GM21786 (cell line): Measurements from ENCODE around the gene SNRNP27.
A peak's percentile ranks its signal among the peaks of the same experiment; 100 is the strongest.
"Not testable (repeated sequence)": the region's sequence is repeated elsewhere in the genome, so short reads cannot be mapped to it uniquely, and the experiment has no call there.

Experiments
- ATAC-seq: cut with Tn5 transposase; IDR thresholded peaks from one replicate; pipeline ENCODE4 v1.9.1; 2021; ENCODE audit not compliant: unreplicated experiment

The SNRNP27 gene

DNA sequence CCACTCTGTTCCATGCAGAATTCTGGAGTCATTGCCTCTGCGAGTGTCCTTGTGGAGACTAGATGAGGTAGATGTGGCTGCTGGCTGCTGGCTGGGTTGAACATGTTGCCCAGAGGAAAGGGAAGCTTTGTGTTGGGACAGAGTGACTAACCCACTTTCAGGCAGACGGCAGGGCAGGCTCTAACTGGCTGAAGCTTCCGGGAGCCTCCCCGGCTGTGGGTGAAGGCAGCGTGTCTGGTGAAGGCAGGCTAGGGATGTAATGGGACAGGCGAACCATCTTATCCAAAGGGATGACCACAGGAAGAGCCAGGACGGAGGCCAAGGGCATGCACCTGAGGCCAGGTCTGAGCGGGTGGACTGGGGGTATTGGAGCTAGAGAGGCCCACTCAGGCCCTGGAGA, 51.7 kb downstream of the SNRNP27 start:
- ATAC-seq, result no peak

DNA sequence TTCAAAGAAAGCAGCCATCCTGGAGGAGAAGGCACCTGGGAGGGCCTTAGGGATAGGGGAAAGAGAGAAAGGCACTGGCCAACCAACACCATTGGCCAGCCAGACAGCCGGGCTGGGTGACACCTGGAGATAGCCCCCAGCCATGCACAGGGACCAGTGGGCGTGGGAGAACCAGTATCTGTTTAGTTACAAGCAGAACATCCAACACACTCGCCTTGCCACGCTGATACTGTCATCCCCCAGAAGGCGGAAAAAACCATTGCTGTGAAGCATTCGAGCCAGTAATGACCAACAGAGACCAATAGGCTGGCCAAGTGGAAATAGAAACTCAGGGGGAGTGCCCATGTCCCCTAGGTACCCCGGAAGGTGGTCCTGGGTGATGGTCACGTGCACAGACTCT, 52.2 kb downstream of the SNRNP27 start:
- ATAC-seq, result no peak

DNA sequence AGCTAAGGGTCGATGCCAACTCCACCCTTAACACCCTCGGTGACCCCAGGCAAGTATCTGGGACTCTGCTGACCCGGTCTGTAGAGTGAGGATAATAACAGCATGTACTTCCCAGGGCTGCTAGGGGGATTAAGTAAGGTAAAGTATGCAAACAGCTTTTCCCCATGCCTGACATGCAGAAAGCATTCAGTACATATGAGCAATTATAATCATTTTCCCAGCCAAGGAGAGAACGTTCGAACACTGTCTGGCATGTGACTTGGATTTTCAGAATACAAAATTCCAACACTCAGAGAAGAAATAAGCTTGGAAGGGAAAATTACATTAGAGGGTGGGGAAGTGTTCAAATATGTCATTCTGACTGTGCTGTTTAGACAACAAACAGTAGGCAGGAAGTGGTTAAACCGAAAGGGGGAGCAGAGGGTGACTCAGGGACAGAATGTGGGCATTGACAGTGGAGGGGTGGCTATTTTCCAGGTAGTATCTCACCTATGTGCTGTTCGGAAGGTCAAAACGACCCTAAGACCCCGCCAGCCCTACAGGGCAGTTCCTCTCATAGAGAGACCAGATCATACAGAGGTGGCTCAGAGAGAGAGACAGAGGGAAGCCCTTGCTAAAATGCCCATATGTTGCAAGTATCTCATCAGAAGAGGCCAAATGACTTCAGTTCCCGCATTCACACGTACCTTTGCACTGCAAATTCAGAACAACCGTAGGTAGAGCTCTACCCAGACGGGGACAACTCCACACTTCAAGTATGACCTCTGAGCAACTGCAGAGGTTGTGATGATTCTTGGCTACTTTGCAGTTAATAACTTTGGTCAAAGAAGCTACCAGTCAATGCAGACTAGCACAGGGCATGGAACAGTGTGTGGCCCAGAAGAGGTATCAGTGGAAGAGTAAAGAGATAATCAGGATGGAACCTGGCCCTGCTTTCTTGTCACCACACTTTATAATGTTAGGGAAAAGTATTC, 52.9 kb downstream of the SNRNP27 start:
- peak; percentile 85 for ATAC-seq

DNA sequence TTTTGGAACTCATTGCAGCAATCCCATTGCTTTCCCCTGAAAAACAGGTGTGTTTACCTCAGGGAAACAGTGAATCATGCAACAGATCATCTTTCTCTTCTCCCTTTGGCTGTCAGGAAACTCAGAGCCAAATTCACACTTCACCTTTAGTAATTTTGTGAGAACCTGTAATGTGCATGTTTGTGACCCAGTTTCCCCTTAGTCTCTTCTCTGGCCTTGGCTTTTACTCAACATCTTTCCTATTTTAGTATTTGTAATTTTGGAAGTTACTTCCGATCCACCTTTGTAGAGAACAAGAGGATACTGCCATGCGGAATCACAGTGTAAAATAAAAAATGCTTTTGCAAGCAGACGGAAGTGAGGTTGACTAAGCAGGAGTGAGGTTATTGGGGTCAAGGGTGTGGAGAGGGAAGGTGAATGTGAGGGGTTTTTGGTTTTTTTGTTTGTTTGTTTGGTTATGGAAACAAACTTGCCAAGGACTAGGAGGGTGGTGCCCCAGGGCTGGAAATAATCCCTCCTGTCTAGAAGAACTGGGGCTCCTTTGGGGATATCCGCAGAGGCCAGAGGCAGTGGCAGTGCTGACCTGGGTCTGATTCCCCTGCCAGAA, 53.7 kb downstream of the SNRNP27 start:
- no peak for ATAC-seq

DNA sequence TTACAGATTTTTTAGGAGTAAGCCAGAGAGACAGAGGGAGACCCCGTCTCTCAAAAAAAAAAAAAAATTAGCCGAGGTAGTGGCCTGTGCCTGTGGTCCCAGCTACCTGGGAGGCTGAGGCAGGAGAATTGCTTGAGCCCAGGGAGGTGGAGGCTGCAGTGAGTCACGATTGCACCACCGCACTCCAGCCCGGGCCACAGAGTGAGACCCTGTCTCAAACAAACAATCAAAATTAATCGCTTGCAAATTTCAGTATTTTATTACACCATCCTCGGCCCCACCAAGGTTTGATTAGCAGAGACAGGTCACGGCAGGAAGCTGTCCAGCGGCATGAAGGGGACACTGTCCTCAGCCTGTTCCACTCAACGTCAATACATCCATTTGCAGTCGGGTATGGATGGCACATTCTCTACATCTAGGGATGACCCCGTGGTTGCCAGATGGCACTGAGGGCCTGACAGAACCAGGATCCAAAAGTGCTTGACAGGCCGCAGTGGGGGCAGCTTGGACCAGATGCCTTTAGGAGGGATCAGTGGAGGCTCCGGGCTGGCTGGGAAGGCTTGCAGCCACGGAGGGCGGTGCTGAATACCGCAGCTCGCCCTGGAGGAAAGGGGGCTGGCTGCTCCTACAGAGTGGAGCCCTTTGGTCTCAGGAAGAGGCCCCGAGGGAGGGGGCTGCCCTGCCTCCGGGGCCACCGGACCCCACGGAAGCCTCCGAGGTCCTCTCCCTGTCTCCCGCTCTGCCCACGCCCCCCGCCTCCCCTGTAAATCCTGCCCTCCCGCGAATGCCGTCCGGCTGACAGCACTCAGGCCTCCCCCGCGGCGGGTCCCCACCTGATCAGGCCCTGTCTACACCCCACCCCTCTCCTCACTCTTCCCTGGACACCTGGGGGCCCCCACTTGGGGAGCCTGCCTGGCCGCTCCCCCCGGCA, 54.5 kb downstream of the SNRNP27 start:
- no peak for ATAC-seq

DNA sequence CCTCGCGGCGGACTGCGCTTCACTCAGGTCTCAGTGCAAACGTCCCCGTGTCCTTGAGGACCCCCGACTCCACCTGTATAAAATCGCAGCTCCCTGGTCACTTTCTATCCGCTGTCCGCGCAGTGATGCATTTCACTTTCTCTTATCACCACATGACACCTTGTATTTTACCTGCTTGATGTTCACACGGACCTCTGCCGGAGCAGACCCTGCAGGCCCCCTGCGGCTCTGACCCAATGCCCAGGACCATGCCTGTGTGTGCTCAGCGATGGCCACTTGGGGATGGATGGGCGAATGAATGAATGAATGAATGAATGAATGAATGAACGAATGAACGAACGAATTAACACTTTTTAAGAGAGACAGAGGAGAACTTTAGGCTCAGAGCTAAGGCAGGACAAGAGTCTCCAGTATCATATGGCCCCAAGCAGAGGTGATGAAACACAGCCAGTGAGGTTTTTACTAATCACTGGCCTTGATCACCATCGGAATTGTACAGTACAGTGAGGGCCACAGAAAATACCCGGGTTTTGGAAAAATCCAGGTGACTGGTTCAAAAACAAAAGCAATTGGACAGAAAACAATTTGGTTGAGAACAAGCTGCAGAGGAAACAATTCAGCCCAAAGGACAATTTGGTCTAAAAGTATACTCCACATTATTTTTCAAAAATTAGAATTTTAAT, 55.3 kb downstream of the SNRNP27 start:
- no peak for ATAC-seq

DNA sequence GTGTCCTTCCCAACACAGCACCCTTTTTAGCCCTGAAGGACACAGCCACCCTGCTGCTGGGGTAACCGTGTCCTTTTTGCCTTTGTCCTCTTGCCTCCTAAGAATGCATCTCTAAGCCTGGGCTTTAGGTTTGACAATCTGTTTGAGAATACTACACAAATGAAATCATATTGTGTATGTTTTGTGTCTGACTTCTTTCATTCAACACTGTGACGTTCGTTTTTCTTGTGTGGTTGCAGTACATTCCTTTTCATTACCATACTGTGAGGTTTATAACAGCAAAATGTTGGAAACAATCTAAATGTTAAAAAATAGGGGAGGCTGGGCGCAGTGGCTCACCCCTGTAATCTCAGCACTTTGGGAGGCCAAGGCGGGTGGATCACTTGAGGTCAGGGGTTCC, 56.5 kb downstream of the SNRNP27 start:
- ATAC-seq, result no peak

DNA sequence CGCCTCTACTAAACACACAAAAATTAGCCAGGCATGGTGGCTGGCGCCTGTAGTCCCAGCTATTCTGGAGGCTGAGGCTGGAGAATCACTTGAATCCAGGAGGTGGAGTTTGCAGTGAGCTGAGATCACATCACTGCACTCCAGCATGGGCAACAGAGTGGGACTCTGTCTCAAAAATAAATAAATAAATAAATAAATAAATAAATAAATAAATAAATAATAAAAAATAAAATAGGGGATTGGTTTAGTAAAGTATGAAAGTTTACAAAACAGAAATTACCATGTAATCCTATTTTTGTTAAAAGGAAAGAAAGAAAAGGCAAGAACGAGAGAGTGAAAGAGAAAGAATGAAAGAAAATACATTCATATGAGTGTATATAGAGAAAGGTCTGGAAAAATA, 56.9 kb downstream of the SNRNP27 start:
- not testable (repeated sequence) for ATAC-seq

DNA sequence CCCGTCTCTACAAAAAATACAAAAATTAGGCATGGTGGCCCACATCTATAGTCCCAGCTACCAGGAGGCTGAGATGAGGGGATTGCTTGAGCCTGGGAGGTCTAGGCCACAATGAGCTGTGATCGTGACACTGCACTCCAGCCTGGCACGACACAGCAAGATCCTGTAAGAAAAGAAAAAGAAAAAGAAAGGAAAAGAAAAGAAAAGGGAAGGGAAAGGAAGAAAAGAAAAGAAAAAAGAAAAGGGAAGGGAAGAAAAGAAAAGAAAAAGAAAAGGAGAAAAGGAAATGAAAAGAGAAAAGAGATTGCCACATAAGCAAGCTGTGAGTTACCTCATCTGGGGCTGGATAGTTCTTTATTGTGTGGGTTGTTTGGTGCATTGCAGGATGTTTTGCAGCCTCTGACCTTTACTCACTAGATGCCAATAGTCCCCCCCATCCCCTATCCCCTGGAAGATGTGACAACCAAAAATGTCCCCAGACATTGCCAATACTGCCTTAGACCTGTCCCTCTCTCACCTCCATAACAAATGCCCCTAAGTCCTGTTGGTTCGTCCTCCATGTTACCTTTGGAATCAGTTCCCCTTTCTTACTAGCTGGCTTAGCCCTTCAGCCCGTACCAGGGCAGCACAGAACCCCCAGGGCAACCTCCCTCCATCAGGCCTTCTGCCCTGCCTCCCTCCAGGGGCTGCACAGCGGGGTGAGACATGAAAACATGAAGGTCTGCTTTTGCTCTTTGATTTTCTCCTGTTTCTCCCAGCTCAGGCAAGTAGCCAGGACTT, 58.8 kb downstream of the SNRNP27 start:
- ATAC-seq, result no peak

DNA sequence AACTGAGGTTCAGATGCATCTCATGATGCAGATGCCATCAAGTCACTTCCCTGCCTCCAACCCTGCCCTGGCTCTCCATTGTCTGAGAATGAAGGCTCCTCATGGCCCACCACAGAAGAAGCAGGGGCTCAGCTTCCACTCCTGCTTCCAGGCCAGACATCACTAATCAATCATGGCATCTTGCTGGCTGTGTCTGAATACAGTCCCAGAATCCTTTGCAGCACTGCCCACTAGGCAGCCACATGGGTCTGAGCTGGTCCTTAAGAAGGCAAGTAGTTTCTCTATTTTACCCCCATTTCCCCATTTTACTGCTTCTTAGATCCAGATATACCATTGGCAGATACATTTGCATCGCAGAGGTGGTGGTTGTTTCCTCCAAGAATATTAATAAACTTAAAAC, 60.3 kb downstream of the SNRNP27 start:
- ATAC-seq, result no peak
